ENCODE results near the gene MAST4.

The MAST4 gene

DNA sequence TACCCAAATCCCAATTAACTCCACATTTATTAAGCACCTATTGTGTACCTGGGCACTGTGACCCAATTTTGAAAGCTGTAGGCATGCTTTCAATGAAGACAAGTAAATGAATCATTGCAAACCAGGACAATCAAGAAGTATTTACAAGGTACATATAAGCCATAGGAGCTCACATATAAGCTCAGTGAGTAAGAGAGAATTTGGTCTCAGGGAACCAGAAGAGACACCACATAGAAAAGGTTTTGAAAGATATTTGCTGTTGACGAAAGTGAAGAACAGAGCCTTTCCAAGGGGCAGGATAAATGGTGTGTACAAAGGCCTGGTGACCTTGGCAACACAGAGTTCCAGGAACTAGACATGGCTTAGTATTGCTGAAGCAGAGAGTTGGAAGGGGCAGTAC is 412.8 kb downstream of the MAST4 start:
- no peak overlapping the region for H3K4me3 ChIP-seq (ENCODE audit: low read depth, low read length)
- in situ Hi-C loops (cut with HindIII; ENCODE audit: low sequenced_read_pairs) = no loop called here
- DNase-seq (ENCODE audit: low read depth) = no peak
- TF ChIP-seq, protein P1, sequence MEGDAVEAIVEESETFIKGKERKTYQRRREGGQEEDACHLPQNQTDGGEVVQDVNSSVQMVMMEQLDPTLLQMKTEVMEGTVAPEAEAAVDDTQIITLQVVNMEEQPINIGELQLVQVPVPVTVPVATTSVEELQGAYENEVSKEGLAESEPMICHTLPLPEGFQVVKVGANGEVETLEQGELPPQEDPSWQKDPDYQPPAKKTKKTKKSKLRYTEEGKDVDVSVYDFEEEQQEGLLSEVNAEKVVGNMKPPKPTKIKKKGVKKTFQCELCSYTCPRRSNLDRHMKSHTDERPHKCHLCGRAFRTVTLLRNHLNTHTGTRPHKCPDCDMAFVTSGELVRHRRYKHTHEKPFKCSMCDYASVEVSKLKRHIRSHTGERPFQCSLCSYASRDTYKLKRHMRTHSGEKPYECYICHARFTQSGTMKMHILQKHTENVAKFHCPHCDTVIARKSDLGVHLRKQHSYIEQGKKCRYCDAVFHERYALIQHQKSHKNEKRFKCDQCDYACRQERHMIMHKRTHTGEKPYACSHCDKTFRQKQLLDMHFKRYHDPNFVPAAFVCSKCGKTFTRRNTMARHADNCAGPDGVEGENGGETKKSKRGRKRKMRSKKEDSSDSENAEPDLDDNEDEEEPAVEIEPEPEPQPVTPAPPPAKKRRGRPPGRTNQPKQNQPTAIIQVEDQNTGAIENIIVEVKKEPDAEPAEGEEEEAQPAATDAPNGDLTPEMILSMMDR (IDR thresholded peaks at IDR 0.05; ENCODE audit: low read depth, low read length, missing control alignments) = no peak

DNA sequence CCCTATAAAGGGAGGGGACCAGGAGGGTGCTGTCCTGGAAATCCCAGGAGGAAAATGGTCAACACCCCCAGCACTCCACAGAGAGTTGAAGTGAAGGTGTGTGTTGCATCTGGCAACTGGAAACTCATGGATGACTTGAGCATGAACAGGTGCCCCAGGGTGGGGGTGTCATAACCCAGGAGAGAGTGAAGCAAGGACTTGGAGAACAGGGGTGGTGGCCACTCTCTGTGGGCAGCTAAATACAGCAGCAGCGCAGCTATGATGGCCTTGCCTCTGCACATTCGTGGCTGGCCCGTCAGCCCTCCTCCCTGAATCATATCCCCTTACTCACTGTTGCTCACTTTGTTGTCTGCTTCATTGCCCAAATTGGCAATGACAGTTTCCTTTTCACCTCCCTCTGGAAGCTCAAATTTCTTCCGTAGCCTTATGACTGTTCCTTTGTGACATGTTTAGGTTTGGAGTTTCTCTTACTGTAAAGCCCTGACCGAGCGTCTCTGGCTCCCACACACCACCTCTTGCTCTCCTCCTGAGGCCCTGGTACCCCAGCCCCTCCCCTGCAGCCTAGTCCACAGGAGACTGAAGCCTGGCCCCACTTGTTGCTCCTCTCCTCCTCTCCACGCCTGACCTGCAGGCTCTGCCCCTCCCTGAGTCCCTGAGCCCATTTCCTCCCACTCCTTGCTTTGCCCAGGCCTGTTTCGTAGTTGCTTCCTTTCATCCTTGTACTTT is 414.7 kb downstream of the MAST4 start:
- H3K4me3 ChIP-seq (ENCODE audit: low read depth, low read length) = no peak overlapping the region
- no peak for DNase-seq (ENCODE audit: low read depth)
- TF ChIP-seq, protein P1 (IDR thresholded peaks at IDR 0.05; ENCODE audit: low read depth, low read length, missing control alignments) = no peak
- in situ Hi-C loops (cut with HindIII; ENCODE audit: low sequenced_read_pairs) = no loop called here

DNA sequence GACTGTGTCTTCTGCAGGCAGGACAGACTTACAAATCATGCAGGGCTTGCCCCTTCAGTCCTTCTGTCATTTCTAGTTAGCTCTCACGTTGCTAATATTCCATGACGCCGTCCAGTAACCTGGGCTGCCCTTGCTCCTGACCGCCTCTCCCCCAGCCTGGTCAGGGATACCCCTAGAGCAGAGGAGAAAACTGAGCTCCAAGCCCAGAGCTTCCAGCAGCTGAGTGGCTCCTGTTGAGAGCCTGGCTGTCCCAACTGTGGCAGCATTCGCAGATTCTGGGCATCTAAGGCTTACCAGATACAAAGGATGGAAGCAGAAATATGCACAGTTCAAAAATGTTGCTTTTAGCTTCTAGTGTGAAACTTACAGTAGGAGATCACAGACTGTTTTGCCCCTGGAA is 415.2 kb downstream of the MAST4 start:
- no peak for DNase-seq (ENCODE audit: low read depth)
- TF ChIP-seq, protein P1 (IDR thresholded peaks at IDR 0.05; ENCODE audit: low read depth, low read length, missing control alignments) = no peak
- in situ Hi-C loops (cut with HindIII; ENCODE audit: low sequenced_read_pairs) = no loop called here
- H3K4me3 ChIP-seq (ENCODE audit: low read depth, low read length) = no peak overlapping the region

DNA sequence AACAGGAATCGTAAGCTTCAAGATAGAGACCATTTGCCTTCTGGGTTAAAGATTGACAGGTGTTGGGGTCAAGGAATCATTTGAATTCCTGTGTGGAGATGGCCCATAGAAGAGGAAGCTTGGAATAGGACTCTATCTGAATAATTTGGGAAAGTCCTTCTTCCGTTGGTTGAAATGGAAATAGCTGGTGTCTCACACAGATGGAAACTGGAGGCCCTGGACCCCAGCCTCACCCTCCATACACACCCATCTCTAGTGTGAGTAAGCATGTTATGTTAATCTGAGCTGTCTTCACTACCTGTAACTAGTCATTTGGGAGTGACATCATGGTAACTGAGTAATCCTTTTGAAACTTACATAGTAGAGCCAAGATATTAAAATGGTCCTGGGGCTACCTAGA is 416.0 kb downstream of the MAST4 start:
- DNase-seq (ENCODE audit: low read depth) = no peak
- TF ChIP-seq, protein P1 (IDR thresholded peaks at IDR 0.05; ENCODE audit: low read depth, low read length, missing control alignments) = no peak
- in situ Hi-C loops (cut with HindIII; ENCODE audit: low sequenced_read_pairs) = no loop called here
- H3K4me3 ChIP-seq (ENCODE audit: low read depth, low read length) = no peak overlapping the region

DNA sequence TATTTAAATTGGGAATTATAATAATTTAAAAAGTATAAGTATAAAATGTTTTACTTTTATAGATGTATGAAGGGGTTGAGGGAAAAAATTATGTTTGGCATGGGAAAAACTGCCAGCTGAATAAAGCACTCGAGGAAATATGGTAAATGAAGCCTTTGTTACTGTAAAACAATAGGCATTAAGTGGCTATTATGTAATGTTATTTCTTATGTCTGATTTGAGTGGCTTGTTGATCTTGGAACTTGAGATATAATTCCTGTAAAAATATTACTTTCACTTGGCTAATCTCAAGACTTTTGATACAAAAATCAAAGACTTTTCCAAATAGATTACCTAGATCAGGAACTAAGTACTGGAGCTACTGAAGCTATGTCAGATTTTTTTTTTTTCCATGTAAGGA is 417.5 kb downstream of the MAST4 start:
- in situ Hi-C loops (cut with HindIII; ENCODE audit: low sequenced_read_pairs) = no loop called here
- TF ChIP-seq, protein P1 (IDR thresholded peaks at IDR 0.05; ENCODE audit: low read depth, low read length, missing control alignments) = no peak
- no peak overlapping the region for H3K4me3 ChIP-seq (ENCODE audit: low read depth, low read length)
- DNase-seq (ENCODE audit: low read depth) = no peak

DNA sequence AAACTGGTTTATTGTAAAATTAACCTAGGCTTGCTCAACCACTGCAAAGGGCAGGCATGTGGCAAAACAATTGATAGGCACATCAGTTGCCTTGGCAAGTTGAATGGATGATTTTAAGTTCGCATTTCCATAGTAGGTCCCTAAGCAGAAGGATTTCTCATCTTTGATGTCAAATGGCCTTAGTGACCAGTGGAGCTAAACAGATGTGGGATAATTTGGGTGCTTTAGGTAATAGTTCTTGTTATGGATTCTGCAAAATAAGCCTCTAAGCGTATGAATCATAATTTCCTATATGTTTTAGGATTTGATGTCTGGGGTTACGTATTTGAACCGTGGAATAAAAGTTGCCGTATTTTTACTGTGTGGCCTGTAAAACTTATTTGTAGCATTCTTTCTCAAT is 418.0 kb downstream of the MAST4 start:
- TF ChIP-seq, protein P1 (IDR thresholded peaks at IDR 0.05; ENCODE audit: low read depth, low read length, missing control alignments) = no peak

More for the DNA sequence above, 418.0 kb downstream of the MAST4 start:
- DNase-seq (ENCODE audit: low read depth) = no peak
- in situ Hi-C loops (cut with HindIII; ENCODE audit: low sequenced_read_pairs) = no loop called here
- H3K4me3 ChIP-seq (ENCODE audit: low read depth, low read length) = no peak overlapping the region
